Endometrium (tissue), 2 donors: ENCODE results near the gene SCFD2.
"Not testable (repeated sequence)": the region's sequence is repeated elsewhere in the genome, so short reads cannot be mapped to it uniquely, and the experiment has no call there.

Experiments used
- FAIRE-seq: peaks from 2 replicates; lab custom pipeline; 2012; peaks lifted over from hg19 to GRCh38; lab: Jason Lieb, UNC
- donor health status: control.
- donor health status: control.

SCFD2 gene

DNA sequence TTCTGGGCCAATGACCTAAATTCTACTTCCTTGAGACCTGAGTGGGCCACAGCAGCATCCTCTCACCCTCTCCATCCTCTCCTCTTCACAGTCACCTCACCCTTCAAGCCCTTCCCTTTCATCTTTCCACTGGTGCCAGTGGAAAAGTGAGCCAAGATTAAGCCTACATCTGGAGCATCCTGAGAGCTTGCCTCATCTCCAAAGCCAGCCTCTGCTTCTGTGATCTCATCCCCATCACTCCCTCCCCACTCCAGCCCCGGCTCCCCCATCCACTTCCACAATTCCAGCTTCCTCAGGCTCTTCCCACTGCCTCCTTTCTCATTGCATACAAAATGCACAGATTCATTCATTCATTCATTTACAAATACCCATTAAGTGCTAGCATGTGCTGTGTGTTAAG lies 513.8 kb downstream of the SCFD2 start:
- FAIRE-seq, result no peak

GRCh38 chr4:52850406-52851124 lies 515.3 kb downstream of the SCFD2 start:
- FAIRE-seq, result no peak

GRCh38 chr4:52848254-52848653 lies 517.6 kb downstream of the SCFD2 start:
- FAIRE-seq, result no peak

DNA sequence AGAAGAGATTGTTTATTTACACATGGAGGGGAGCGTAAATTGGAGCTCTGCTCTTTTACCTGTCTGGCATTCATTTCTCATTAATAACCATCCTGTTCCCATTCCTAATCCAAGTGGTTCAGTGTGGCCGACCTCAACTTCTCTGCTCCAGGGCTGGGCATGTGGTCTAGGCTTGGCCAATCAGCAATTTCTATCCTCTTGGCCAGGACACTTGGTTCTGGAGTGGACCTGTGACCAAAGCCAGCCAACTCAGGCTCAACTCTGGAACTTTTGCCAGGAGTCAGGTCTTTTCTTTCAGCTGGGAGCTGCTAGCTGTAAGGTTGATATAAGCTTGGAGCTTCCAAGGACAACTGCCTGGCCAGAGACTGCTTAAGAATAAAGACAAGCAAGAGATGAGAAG lies 519.4 kb downstream of the SCFD2 start:
- no peak for FAIRE-seq

GRCh38 chr4:52844596-52844995 lies 521.3 kb downstream of the SCFD2 start:
- no peak for FAIRE-seq

DNA sequence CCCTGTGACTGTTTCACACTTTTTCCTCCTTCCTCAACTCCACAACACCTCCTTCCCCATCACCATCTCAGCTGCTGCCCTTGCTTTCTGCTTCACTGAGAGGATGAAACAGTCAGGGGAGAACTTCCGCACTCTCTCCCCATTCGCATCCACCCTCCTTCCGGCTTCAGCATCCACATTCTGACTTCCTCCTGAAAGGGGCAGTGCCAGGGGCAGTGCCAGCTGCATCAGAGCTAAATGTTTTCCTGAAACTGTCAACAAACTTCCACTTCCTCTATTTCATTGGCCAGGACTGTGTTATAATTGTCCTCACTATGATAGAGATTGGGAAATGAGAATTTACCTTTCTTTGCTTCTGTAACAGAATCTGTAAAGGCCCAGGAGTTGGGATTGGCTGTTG lies 521.9 kb downstream of the SCFD2 start:
- FAIRE-seq, result no peak

GRCh38 chr4:52843351-52843750 lies 522.5 kb downstream of the SCFD2 start:
- no peak for FAIRE-seq

GRCh38 chr4:52842792-52843191 lies 523.1 kb downstream of the SCFD2 start:
- FAIRE-seq, result no peak

GRCh38 chr4:52841682-52842456 lies 524.0 kb downstream of the SCFD2 start:
- no peak for FAIRE-seq

DNA sequence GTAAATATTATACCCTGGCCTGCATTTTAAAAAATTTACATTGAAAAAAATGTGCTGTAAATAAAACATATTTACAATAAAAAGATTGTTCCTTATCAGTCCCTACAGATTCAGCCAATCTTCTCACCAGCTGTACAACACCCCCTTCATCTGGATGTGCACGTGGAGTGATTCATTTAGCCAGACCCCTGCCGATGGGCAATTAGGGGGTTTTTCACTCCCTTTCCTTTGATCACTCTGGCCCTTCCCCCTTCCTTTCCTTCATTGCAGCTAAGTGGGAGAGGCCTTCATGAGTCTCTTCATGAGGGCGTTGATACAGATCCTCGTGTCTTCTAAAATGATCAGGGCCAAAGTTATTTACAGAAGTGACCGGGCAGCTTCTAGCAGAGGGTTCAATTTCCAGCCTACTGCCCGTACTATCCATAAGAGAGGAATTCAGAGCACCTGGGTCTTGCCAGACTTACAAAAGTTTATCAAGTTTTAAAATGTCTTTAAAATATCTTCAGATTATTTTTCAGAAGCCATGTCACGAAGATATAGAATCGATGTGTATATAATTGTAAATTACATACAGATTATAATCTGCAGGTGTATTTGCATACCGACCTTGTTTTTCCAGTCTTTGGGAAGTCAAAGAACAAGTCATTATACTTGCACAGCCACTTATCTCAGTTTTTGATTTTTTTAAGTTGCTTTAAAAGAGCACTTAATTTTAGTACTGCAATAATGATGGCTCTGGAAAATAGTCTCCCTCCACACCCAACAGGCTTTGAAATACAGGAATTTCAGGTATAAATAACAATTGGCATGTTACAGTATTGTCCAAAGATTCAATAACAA lies 525.1 kb downstream of the SCFD2 start:
- FAIRE-seq, result no peak

GRCh38 chr4:52838729-52839586 lies 526.9 kb downstream of the SCFD2 start:
- FAIRE-seq, result peak; percentile 81

DNA sequence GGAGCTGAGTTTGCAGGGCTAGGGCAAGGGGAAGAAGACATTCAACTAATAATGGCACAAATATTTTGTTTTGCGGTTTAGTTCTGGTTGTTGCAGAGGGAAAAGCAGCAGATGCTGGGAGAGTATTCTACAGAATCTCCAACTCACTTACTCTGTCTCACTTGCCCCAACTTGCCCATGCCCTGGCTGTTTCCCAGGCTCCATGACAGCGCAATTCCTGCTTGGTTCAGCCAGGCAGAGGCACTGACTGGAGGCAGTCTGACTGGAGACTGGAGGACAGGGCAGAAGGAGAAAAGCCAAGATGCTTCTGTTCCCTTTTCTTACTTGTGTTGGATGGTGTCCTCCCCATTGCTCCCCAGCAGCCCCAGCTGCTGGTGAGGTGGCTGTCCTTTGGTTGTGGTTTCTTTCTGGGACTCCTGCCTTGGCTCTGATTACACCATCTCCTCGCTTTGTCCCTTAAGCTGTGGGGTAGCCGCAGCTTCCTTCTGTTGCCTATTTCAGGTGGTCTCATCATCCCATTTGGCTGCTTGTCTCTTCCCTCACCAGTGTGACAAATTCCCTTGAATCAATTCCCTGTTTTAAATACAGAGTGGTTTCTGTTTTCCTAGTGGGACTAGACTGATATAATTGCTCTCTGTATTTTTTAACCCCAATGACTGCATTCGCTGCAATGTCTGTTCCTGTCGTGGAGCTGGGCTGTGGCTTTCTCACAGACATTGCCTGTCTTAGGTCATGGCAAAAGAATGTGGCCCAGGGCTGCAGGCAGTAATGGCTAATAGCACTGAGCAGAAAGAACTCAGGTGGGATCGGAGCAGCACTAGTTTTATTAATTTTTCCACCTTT lies 527.9 kb downstream of the SCFD2 start:
- no peak for FAIRE-seq

GRCh38 chr4:52836678-52837077 lies 529.2 kb downstream of the SCFD2 start:
- FAIRE-seq, result no peak

- FAIRE-seq, result no peak
Observed at GRCh38 chr4:52836120-52836519, 529.7 kb downstream of the SCFD2 start.

- FAIRE-seq, result not testable (repeated sequence)
Observed at GRCh38 chr4:52834641-52835456, 531.0 kb downstream of the SCFD2 start.

- no peak for FAIRE-seq
Observed at GRCh38 chr4:52833941-52834525, 531.8 kb downstream of the SCFD2 start.

GRCh38 chr4:52825460-52826090 lies 540.3 kb downstream of the SCFD2 start:
- FAIRE-seq, result no peak

- no peak for FAIRE-seq
Observed at GRCh38 chr4:52824603-52825459, 541.0 kb downstream of the SCFD2 start.
